Right ventricle myocardium inferior (tissue), 1 donor: ENCODE results near the gene GSDME. TPM values are rescaled to one million over a fixed set of nuclear protein-coding genes. Genes with fewer than 3 reads are reported as not detected.

ENCODE experiments used
- ATAC-seq: fragments of 200-7000 bp; cut with Tn5 transposase; one replicate; pipeline ENCODE4 v1.9.1; 2020; ENCODE audit warnings: mild to moderate bottlenecking, moderate library complexity
- DNase-seq: peaks from one replicate; pipeline ENCODE4 v3.0.0; 2021; ENCODE audit errors: missing footprints
- intact Hi-C: fragments of 100-400 bp; cut with DNase I; formaldehyde crosslinking; loops from one replicate; pipeline ENCODE4 v1.11.0; 2022
- total RNA-seq: library from RNA; stranded (reverse); fragmentation: NEBNext Ultra II Directional; extraction: Animal tissue kit (Norgen Biotek cat#: 25700); gene quantifications from one replicate; pipeline ENCODE4 v1.2.1, GENCODE V29; 2021
- donor health status: DM: no; HTN: yes; CAD: no; lungs with severe emphysema.

Gene GSDME
- total RNA-seq, 1 donor from 2014 or later = 4.1 TPM

DNA sequence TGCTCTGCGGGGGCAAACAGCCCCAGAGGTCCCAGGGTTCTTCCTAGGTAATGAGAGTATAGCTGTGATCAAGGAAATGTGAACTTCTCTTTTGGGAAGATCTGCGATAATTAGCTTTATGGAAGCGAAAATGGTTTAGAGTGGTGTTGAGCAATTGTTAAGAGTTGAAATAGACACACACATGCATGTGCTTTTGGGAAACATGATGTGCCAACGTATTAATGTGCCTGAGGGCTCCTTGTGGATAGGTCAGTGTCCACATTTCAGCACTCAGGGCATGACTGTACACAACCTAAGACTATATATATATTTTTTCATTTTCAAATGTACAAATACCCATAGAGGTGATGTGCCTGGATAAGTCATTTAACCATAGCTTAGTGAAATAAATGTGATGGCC is 67.0 kb downstream of the GSDME start:
- no peak for ATAC-seq
- intact Hi-C loops = no loop called here
- no peak for DNase-seq

- no peak for DNase-seq
- no peak for ATAC-seq
- intact Hi-C loops = no loop called here
Measured at GRCh38 chr7:24685708-24686107, 71.6 kb downstream of the GSDME start.

DNA sequence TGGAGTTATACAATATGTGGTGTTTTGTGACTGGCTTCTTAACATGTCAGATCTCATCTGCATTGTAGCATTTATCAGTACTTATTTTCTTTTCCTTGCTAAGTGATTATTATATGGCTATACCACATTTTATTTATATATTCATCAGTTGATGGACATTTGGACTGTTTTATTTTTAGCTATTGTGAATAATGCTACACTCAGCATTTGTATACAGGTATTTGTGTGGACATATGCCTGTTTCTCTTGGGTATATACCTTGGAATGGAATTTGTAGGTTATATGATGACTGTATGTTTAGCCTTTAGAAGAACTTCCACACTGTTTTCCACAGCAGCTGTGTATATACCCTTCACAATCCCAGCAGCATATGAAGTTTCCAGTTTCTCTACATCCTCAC is 86.5 kb downstream of the GSDME start:
- intact Hi-C loops = no loop called here
- DNase-seq (no peak), ATAC-seq (no peak)

GRCh38 chr7:24669971-24670591 is 87.2 kb downstream of the GSDME start:
- DNase-seq (no peak), ATAC-seq (no peak)
- intact Hi-C loops = loop anchor here (5.0 to 10.0 kb wide), 2 partner anchors 375 to 1098 kb away; no protein-coding TSS in a partner anchor

GRCh38 chr7:24668927-24669635 is 88.2 kb downstream of the GSDME start:
- ATAC-seq (no peak), DNase-seq (no peak)
- intact Hi-C loops = loop anchor here (5.0 to 10.0 kb wide), 2 partner anchors 374 to 1097 kb away; no protein-coding TSS in a partner anchor

DNA sequence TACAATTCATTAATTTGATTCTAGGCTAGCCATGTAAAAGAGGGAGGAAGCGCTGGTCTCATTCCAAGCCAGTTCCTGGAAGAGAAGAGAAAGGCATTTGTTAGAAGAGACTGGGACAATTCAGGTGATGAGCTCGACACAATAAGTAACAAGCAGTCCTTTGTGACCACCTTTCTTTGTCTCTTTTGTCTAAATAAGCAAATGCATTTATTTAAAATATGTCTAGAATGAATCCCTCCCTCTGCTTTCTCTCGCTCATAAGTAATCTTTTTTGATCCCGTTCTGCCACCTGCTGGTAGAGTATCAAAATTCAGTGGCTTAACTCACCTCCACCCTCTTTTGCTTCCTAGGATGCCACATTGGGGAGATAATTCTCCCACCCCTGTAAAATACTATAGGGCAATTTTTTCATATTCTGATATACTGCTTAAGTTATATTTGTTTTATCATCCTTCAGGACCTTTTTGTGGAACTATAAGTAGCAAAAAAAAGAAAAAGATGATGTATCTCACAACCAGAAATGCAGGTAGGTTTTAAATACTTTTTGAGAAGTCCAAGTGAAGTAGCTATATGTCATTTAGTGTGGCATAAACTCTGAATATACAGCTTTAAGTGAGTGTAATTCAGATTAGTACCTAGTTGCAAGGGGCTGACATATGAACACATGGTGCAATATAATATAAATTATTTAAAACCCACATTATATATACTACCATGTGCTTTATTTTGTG is 91.5 kb downstream of the GSDME start:
- intact Hi-C loops = loop anchor here (5.0 to 10.0 kb wide), 2 partner anchors 371 to 1093 kb away; no protein-coding TSS in a partner anchor
- ATAC-seq = peak; percentile 44
- DNase-seq = no peak

DNA sequence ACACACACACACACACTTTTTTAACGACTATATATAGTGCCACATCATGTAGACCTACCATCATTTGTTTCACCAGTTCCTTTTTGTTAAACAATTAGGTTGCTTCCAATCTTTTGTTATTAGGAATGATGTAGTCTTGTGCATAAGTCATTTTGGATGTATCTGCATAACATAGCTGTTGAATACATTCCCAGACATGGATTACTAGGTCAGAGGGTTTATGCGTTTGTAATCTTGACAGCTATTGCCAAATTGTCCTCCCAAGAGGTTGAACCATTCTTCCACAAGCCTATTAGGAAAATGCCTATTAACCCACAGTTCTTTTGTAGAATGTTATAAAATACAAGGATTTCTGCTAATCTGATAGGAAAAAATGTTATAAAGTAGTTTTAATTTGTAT is 96.7 kb downstream of the GSDME start:
- intact Hi-C loops = loop anchor here (5.0 to 10.0 kb wide), 2 partner anchors 258 to 366 kb away; no protein-coding TSS in a partner anchor
- no peak for DNase-seq
- no peak for ATAC-seq

DNA sequence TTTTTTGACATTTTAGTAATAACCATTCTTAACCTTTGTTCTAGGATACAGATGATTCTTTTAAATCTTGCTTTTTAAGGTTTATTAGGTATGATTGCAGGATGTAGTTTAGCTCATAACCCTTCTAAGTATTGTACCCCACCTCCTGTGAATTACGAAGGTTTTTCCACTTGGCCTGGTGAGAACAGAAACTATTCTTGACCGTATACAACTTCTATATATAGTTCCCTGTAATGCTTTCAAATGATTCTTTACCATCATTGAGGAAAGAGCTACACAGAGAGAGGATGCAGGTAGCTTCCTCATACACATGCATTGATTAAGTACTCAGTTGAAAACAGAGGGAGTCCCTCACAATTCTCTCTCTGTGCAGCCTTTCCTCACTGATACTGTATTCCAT is 97.8 kb downstream of the GSDME start:
- intact Hi-C loops = no loop called here
- DNase-seq (no peak), ATAC-seq (no peak)

DNA sequence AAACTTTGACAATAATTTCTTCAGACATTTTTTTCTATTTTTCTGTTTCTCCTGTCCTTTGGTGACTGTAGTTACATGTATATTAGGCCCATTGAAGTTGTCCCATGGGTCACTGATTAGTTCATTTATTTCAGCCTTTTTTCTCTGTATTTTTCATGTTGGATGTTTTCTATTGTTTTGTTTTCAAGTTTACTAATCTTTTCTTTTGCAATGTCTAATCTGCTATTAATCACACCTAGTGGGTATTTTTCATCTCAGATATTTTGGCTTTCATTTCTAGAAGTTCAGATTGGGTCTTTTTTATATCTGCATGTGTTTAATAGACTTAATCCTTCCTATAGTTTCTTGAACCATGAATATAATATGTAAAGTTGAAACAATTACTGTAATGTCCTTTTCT is 99.3 kb downstream of the GSDME start:
- DNase-seq = no peak
- intact Hi-C loops = no loop called here
- no peak for ATAC-seq

- ATAC-seq = no peak
- no peak for DNase-seq
- intact Hi-C loops = no loop called here
Measured at GRCh38 chr7:24656608-24657007, 100.7 kb downstream of the GSDME start.

- intact Hi-C loops = no loop called here
- DNase-seq (no peak), ATAC-seq (no peak)
Measured at GRCh38 chr7:24654305-24654704, 103.0 kb downstream of the GSDME start.

DNA sequence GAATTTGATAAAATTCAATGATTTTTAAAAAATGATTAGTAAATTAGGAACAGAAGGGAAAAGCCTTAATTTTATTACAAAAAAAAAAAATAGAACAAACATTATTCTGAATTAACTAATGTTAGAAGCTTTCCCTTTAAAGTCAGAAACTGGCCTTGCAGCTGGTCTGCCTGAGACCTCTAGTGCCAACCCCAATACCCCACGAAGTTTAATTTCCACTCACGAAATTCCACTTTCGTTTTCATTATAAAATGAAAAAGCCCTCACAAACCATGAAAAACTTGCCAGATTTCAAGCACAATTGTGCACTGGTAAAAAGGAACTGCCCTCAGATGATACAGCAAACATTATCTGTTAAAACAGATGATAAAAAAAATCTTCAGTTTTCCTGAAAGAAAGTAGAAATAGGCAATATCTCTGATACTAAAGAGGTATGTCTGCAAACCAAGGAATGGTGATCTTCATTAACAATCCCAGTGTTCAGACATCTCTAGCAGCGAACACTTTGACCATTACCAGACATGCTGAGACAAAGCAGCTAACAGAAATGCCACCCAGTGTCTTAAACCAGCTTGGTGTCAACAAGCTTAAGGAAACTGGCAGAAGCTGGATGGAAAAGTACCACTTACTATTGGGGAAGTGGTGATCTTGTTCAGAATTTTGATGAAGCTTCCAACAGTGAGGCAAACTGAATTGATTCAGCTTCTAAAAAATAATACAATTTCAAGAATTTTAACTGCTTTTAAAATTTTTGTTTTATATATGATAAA is 103.8 kb downstream of the GSDME start:
- intact Hi-C loops = no loop called here
- no peak for DNase-seq
- no peak for ATAC-seq

GRCh38 chr7:24652251-24652939 is 104.9 kb downstream of the GSDME start:
- intact Hi-C loops = no loop called here
- no peak for ATAC-seq
- no peak for DNase-seq

Other genes with a start within 250 kb of the GSDME start
- gene PALS2, start 184.0 kb downstream of the GSDME start, total RNA-seq = 10.8 TPM
- 8.5 TPM for gene OSBPL3, start 222.7 kb upstream of the GSDME start, total RNA-seq